ENCODE data around the gene GPR107. TPM values are rescaled to one million over a fixed set of nuclear protein-coding genes. Genes with fewer than 3 reads are reported as not detected.

Gene GPR107
- total RNA-seq, 1 donor from 2014 or later = 58.7 TPM

DNA sequence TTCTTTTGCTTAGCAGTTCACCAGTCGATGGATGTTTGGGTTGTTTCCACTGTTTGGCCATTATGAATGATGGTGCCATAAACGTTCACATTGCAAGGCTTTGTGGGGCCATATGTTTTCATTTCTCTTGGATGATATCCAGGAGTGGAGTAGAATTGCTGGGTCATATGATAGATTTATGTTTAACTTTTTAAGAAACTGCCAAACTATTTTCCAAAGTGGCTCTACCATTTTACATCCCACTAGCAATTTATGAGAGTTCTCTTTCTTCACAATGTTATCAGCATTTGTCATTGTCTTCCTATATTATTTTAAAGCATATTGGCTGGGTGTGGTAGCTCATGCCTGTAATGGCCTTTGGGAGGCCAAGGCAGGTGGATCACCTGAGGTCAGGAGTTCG is 5.2 kb downstream of the GPR107 start:
- no peak for DNase-seq (ENCODE audit: low read depth)
- TF ChIP-seq EZH2 (IDR thresholded peaks at IDR 0.05; ENCODE audit: insufficient read depth, low read length) (no peak), CTCF (IDR thresholded peaks at IDR 0.05; ENCODE audit: insufficient read depth, low read depth, low read length) (no peak)
- Mint-ChIP-seq H3K36me3 (ENCODE audit: low read depth, unreplicated experiment) (peaks cover 8% of the 10 kb centered on the region), H3K4me3 (ENCODE audit: unreplicated experiment) (no peak overlapping the region), H3K9me3 (ENCODE audit: unreplicated experiment) (no peaks in the 10 kb centered on the region), H3K27ac (ENCODE audit: unreplicated experiment) (no peak overlapping the region), H3K4me1 (ENCODE audit: low read depth, unreplicated experiment) (peaks cover 6% of the 10 kb centered on the region), H3K27me3 (ENCODE audit: low read depth, unreplicated experiment) (no peaks in the 10 kb centered on the region)
- H3K4me2 ChIP-seq (ENCODE audit: low read length) = no peak overlapping the region
- H3K4me1 ChIP-seq (ENCODE audit: insufficient read depth, low read length) = peaks cover 5% of the 10 kb centered on the region
- no peaks in the 10 kb centered on the region for H3K27me3 ChIP-seq (ENCODE audit: insufficient read depth, low read length)
- H4K20me1 ChIP-seq (ENCODE audit: insufficient read depth, low read length) = peaks cover 54% of the 10 kb centered on the region
- H3K36me3 ChIP-seq (ENCODE audit: insufficient read depth, low read length) = peaks cover 2% of the 10 kb centered on the region
- H3K9ac ChIP-seq (ENCODE audit: low read length) = no peak overlapping the region
- no peak overlapping the region for H3K4me3 ChIP-seq (ENCODE audit: insufficient read depth, low read depth, low read length)
- FAIRE-seq = no peak
- H2AFZ ChIP-seq (ENCODE audit: low read depth, low read length) = no peak overlapping the region
- no peak overlapping the region for H3K27ac ChIP-seq (ENCODE audit: low read depth, low read length)
- no peaks in the 10 kb centered on the region for H3K9me3 ChIP-seq (ENCODE audit: insufficient read depth, low read depth, low read length)
- H3K79me2 ChIP-seq (ENCODE audit: insufficient read depth, low read length) = peaks cover 91% of the 10 kb centered on the region

DNA sequence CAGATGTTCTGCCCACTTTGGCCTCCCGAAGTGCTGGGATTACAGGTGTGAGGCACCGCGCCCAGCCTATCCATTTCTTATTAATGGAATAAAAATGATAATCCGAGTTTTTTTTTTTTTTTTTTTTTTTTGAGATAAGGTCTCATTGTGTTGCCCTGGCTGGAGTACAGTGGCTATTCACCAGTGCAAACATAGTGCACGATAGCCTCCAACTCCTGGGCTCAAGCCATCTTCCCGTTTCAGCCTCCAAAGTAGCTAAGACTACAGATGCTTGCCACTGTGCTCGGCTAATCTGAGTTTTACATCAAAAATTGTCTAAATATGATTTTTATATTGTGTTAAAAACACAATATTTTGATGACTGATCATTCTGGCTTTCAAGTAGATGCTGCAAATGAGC is 6.6 kb downstream of the GPR107 start:
- Histone ChIP-seq H2AFZ (ENCODE audit: low read depth, low read length) (no peak overlapping the region), H3K79me2 (ENCODE audit: insufficient read depth, low read length) (peaks cover 89% of the 10 kb centered on the region), H3K4me1 (ENCODE audit: insufficient read depth, low read length) (no peaks in the 10 kb centered on the region), H3K4me3 (ENCODE audit: insufficient read depth, low read depth, low read length) (no peak overlapping the region), H4K20me1 (ENCODE audit: insufficient read depth, low read length) (peaks cover 62% of the 10 kb centered on the region), H3K36me3 (ENCODE audit: insufficient read depth, low read length) (peaks cover 2% of the 10 kb centered on the region), H3K4me2 (ENCODE audit: low read length) (no peak overlapping the region), H3K9me3 (ENCODE audit: insufficient read depth, low read depth, low read length) (no peaks in the 10 kb centered on the region), H3K27me3 (ENCODE audit: insufficient read depth, low read length) (no peaks in the 10 kb centered on the region), H3K9ac (ENCODE audit: low read length) (no peak overlapping the region), H3K27ac (ENCODE audit: low read depth, low read length) (no peak overlapping the region)
- Mint-ChIP-seq H3K4me3 (ENCODE audit: unreplicated experiment) (no peak overlapping the region), H3K27ac (ENCODE audit: unreplicated experiment) (no peak overlapping the region), H3K9me3 (ENCODE audit: unreplicated experiment) (no peaks in the 10 kb centered on the region), H3K27me3 (ENCODE audit: low read depth, unreplicated experiment) (no peaks in the 10 kb centered on the region), H3K36me3 (ENCODE audit: low read depth, unreplicated experiment) (peaks cover 8% of the 10 kb centered on the region), H3K4me1 (ENCODE audit: low read depth, unreplicated experiment) (peaks cover 12% of the 10 kb centered on the region)
- DNase-seq (ENCODE audit: low read depth) (no peak), FAIRE-seq (no peak)
- TF ChIP-seq CTCF (IDR thresholded peaks at IDR 0.05; ENCODE audit: insufficient read depth, low read depth, low read length) = no peak
- no peak for TF ChIP-seq EZH2 (IDR thresholded peaks at IDR 0.05; ENCODE audit: insufficient read depth, low read length)

- no peak overlapping the region for H3K27ac ChIP-seq (ENCODE audit: low read depth, low read length)
- FAIRE-seq = no peak
- no peak overlapping the region for H3K27ac Mint-ChIP-seq (ENCODE audit: unreplicated experiment)
Observed at GRCh38 chr9:130062750-130063149, 9.0 kb downstream of the GPR107 start.

More at GRCh38 chr9:130062750-130063149, 9.0 kb downstream of the GPR107 start:
- peaks cover 88% of the 10 kb centered on the region for H3K79me2 ChIP-seq (ENCODE audit: insufficient read depth, low read length)
- no peak overlapping the region for H3K4me2 ChIP-seq (ENCODE audit: low read length)
- Mint-ChIP-seq H3K4me3 (ENCODE audit: unreplicated experiment) (no peak overlapping the region), H3K27me3 (ENCODE audit: low read depth, unreplicated experiment) (no peaks in the 10 kb centered on the region), H3K4me1 (ENCODE audit: low read depth, unreplicated experiment) (peaks cover 12% of the 10 kb centered on the region), H3K9me3 (ENCODE audit: unreplicated experiment) (no peaks in the 10 kb centered on the region), H3K36me3 (ENCODE audit: low read depth, unreplicated experiment) (peaks cover 11% of the 10 kb centered on the region)
- no peak overlapping the region for H3K4me3 ChIP-seq (ENCODE audit: insufficient read depth, low read depth, low read length)
- peaks cover 2% of the 10 kb centered on the region for H3K36me3 ChIP-seq (ENCODE audit: insufficient read depth, low read length)
- no peaks in the 10 kb centered on the region for H3K9me3 ChIP-seq (ENCODE audit: insufficient read depth, low read depth, low read length)
- H3K4me1 ChIP-seq (ENCODE audit: insufficient read depth, low read length) = no peaks in the 10 kb centered on the region
- peaks cover 73% of the 10 kb centered on the region for H4K20me1 ChIP-seq (ENCODE audit: insufficient read depth, low read length)
- DNase-seq (ENCODE audit: low read depth) = no peak
- TF ChIP-seq CTCF (IDR thresholded peaks at IDR 0.05; ENCODE audit: insufficient read depth, low read depth, low read length) = no peak
- TF ChIP-seq EZH2 (IDR thresholded peaks at IDR 0.05; ENCODE audit: insufficient read depth, low read length) = no peak
- no peak overlapping the region for H3K9ac ChIP-seq (ENCODE audit: low read length)
- H2AFZ ChIP-seq (ENCODE audit: low read depth, low read length) = no peak overlapping the region
- no peaks in the 10 kb centered on the region for H3K27me3 ChIP-seq (ENCODE audit: insufficient read depth, low read length)

All from astrocyte (in vitro differentiated cells and primary cell).